Muscle layer of duodenum (tissue), 2 donors: Measurements from ENCODE around the gene PRDM16.

Experiments used
- H3K27ac ChIP-seq: one replicate; pipeline ENCODE4 v1.7.0; 2013; ENCODE audit warnings: mild to moderate bottlenecking, low read length
- H3K27me3 ChIP-seq: one replicate; pipeline ENCODE4 v1.7.0; 2013; ENCODE audit warnings: low read depth, mild to moderate bottlenecking, control low read depth, low read length
- H3K36me3 ChIP-seq, 2 donors: one replicate each; pipeline ENCODE4 v1.7.0; 2013; ENCODE audit warnings: low read length in 2 of 2, control low read depth in 1 of 2, mild to moderate bottlenecking in 1 of 2; ENCODE audit not compliant: insufficient read depth in 2 of 2, control insufficient read depth in 1 of 2
- H3K4me1 ChIP-seq, 2 donors: one replicate each; pipeline ENCODE4 v1.7.0; 2013; ENCODE audit warnings: low read length in 2 of 2, mild to moderate bottlenecking in 2 of 2, control low read depth in 1 of 2, moderate library complexity in 1 of 2; ENCODE audit not compliant: insufficient read depth in 2 of 2, control insufficient read depth in 1 of 2
- H3K4me3 ChIP-seq, 2 donors: one replicate each; pipeline ENCODE4 v1.7.0; 2013; ENCODE audit warnings: low read length in 2 of 2, low read depth in 1 of 2, mild to moderate bottlenecking in 1 of 2
- H3K9me3 ChIP-seq, 2 donors: one replicate each; pipeline ENCODE4 v1.7.0; 2013; ENCODE audit warnings: low read length in 2 of 2, control low read depth in 1 of 2, mild to moderate bottlenecking in 1 of 2; ENCODE audit not compliant: control insufficient read depth in 1 of 2
- donor health status: healthy.

Gene PRDM16

GRCh38 chr1:3355894-3356826 lies 287.2 kb downstream of the PRDM16 start:
- H3K4me3 ChIP-seq = no peak overlapping the region
- H3K27ac ChIP-seq = no peak overlapping the region
- no peaks in the 10 kb centered on the region for H3K36me3 ChIP-seq
- peaks cover 6 to 23% of the 10 kb centered on the region in 2 donors for H3K4me1 ChIP-seq
- H3K9me3 ChIP-seq = no peaks in the 10 kb centered on the region
- no peaks in the 10 kb centered on the region for H3K27me3 ChIP-seq

- peaks cover 6 to 18% of the 10 kb centered on the region in 2 donors for H3K4me1 ChIP-seq
Observed at GRCh38 chr1:3356827-3357460, 287.9 kb downstream of the PRDM16 start.

GRCh38 chr1:3357526-3358297 lies 288.7 kb downstream of the PRDM16 start:
- H3K9me3 ChIP-seq = no peaks in the 10 kb centered on the region
- H3K27me3 ChIP-seq = no peaks in the 10 kb centered on the region
- no peak overlapping the region for H3K27ac ChIP-seq
- H3K4me3 ChIP-seq = no peak overlapping the region
- peaks cover 5 to 11% of the 10 kb centered on the region in 2 donors for H3K4me1 ChIP-seq
- H3K36me3 ChIP-seq = no peaks in the 10 kb centered on the region

More at GRCh38 chr1:3356827-3357460, 287.9 kb downstream of the PRDM16 start:
- Histone ChIP-seq H3K27ac (no peak overlapping the region), H3K9me3 (no peaks in the 10 kb centered on the region), H3K36me3 (no peaks in the 10 kb centered on the region), H3K4me3 (no peak overlapping the region), H3K27me3 (no peaks in the 10 kb centered on the region)

- Histone ChIP-seq H3K4me3 (no peak overlapping the region), H3K27me3 (no peaks in the 10 kb centered on the region), H3K27ac (no peak overlapping the region), H3K4me1 (no peaks in the 10 kb centered on the region), H3K36me3 (no peaks in the 10 kb centered on the region), H3K9me3 (no peaks in the 10 kb centered on the region)
Observed at GRCh38 chr1:3359351-3359750, 290.3 kb downstream of the PRDM16 start.

GRCh38 chr1:3359756-3360440 lies 290.9 kb downstream of the PRDM16 start:
- Histone ChIP-seq H3K4me1 (no peaks in the 10 kb centered on the region), H3K27ac (no peak overlapping the region), H3K27me3 (no peaks in the 10 kb centered on the region), H3K4me3 (no peak overlapping the region), H3K9me3 (no peaks in the 10 kb centered on the region), H3K36me3 (no peaks in the 10 kb centered on the region)

- no peaks in the 10 kb centered on the region for H3K36me3 ChIP-seq
- no peaks in the 10 kb centered on the region for H3K9me3 ChIP-seq
- peaks cover 0 to 4% of the 10 kb centered on the region in 2 donors for H3K4me1 ChIP-seq
- H3K4me3 ChIP-seq = no peak overlapping the region
- H3K27ac ChIP-seq = no peak overlapping the region
- H3K27me3 ChIP-seq = no peaks in the 10 kb centered on the region
Observed at GRCh38 chr1:3360646-3361257, 291.7 kb downstream of the PRDM16 start.

GRCh38 chr1:3363023-3363422 lies 294.0 kb downstream of the PRDM16 start:
- Histone ChIP-seq H3K36me3 (no peaks in the 10 kb centered on the region), H3K9me3 (no peaks in the 10 kb centered on the region), H3K27me3 (no peaks in the 10 kb centered on the region), H3K4me3 (no peak overlapping the region), H3K4me1 (peaks cover 0 to 11% of the 10 kb centered on the region in 2 donors), H3K27ac (no peak overlapping the region)

- H3K4me1 ChIP-seq = peaks cover 0 to 11% of the 10 kb centered on the region in 2 donors
- H3K27me3 ChIP-seq = no peaks in the 10 kb centered on the region
- H3K27ac ChIP-seq = no peak overlapping the region
- no peaks in the 10 kb centered on the region for H3K9me3 ChIP-seq
- no peaks in the 10 kb centered on the region for H3K36me3 ChIP-seq
- H3K4me3 ChIP-seq = no peak overlapping the region
Observed at GRCh38 chr1:3363756-3364155, 294.8 kb downstream of the PRDM16 start.

- no peaks in the 10 kb centered on the region for H3K36me3 ChIP-seq
- no peak overlapping the region for H3K27ac ChIP-seq
- H3K9me3 ChIP-seq = no peaks in the 10 kb centered on the region
- no peak overlapping the region for H3K4me3 ChIP-seq
- H3K27me3 ChIP-seq = no peaks in the 10 kb centered on the region
- peaks cover 0 to 12% of the 10 kb centered on the region in 2 donors for H3K4me1 ChIP-seq
Observed at GRCh38 chr1:3364551-3364950, 295.5 kb downstream of the PRDM16 start.

GRCh38 chr1:3364983-3365382 lies 296.0 kb downstream of the PRDM16 start:
- H3K4me3 ChIP-seq = no peak overlapping the region
- H3K27ac ChIP-seq = no peak overlapping the region
- no peaks in the 10 kb centered on the region for H3K9me3 ChIP-seq
- H3K36me3 ChIP-seq = no peaks in the 10 kb centered on the region
- peaks cover 0 to 16% of the 10 kb centered on the region in 2 donors for H3K4me1 ChIP-seq
- H3K27me3 ChIP-seq = no peaks in the 10 kb centered on the region
